NCI-H146 (cell line): Measurements from ENCODE around the gene CAMK2G.

ENCODE experiments used
- DNase-seq: peaks from one replicate; lab custom pipeline; 2025; lab: John Stamatoyannopoulos, UW

Gene CAMK2G

GRCh38 chr10:73879296-73880173 lies 5.2 kb upstream of the CAMK2G start:
- peak; percentile 86 for DNase-seq

GRCh38 chr10:73878365-73878764 lies 4.0 kb upstream of the CAMK2G start:
- no peak for DNase-seq

- no peak for DNase-seq
These were observed 3.3 kb upstream of the CAMK2G start for GRCh38 chr10:73877533-73878160.

- no peak for DNase-seq
These were observed 2.6 kb upstream of the CAMK2G start for GRCh38 chr10:73876971-73877370.

GRCh38 chr10:73876566-73876965 lies 2.2 kb upstream of the CAMK2G start:
- no peak for DNase-seq

GRCh38 chr10:73876157-73876556 lies 1.8 kb upstream of the CAMK2G start:
- peak; percentile 26 for DNase-seq

- no peak for DNase-seq
These were observed 752 bp upstream of the CAMK2G start for GRCh38 chr10:73875139-73875475.

- DNase-seq: peak; percentile 22
These were observed 528 bp downstream of the CAMK2G start for GRCh38 chr10:73873838-73874215.

- DNase-seq: no peak
These were observed 1.1 kb downstream of the CAMK2G start for GRCh38 chr10:73873142-73873837.

- DNase-seq: no peak
These were observed 2.1 kb downstream of the CAMK2G start for GRCh38 chr10:73872190-73872710.

GRCh38 chr10:73871295-73872189 lies 2.8 kb downstream of the CAMK2G start:
- DNase-seq: no peak

- DNase-seq: no peak
These were observed 5.6 kb downstream of the CAMK2G start for GRCh38 chr10:73868655-73869195.

- DNase-seq: no peak
These were observed 6.3 kb downstream of the CAMK2G start for GRCh38 chr10:73867871-73868631.

GRCh38 chr10:73867126-73867807 lies 7.1 kb downstream of the CAMK2G start:
- DNase-seq: no peak

GRCh38 chr10:73866621-73867020 lies 7.7 kb downstream of the CAMK2G start:
- DNase-seq: no peak

GRCh38 chr10:73865459-73866442 lies 8.6 kb downstream of the CAMK2G start:
- DNase-seq: no peak

- DNase-seq: no peak
These were observed 9.3 kb downstream of the CAMK2G start for GRCh38 chr10:73865107-73865458.

GRCh38 chr10:73864229-73864628 lies 10.1 kb downstream of the CAMK2G start:
- no peak for DNase-seq
